Left ventricle myocardium superior (tissue), 1 donor: ENCODE measurements around the gene RASGRP4. TPM values are rescaled to one million over a fixed set of nuclear protein-coding genes. Genes with fewer than 3 reads are reported as not detected.

Experiments used
- ATAC-seq: fragments of 200-7000 bp; cut with Tn5 transposase; one replicate; pipeline ENCODE4 v1.9.1; 2020; ENCODE audit warnings: mild to moderate bottlenecking, moderate library complexity
- DNase-seq: peaks from one replicate; pipeline ENCODE4 v3.0.0-alpha.2; 2020
- intact Hi-C: fragments of 100-400 bp; cut with micrococcal nuclease; formaldehyde crosslinking; loops from one replicate; pipeline ENCODE4 v1.11.0; 2022
- total RNA-seq: library from RNA; stranded (reverse); fragmentation: NEBNext Ultra II Directional; extraction: Animal tissue kit (Norgen Biotek cat#: 25700); gene quantifications from one replicate; pipeline ENCODE4 v1.2.1, GENCODE V29; 2021
- donor health status: DM: no; HTN: yes; CAD: no; lungs with severe emphysema.

The RASGRP4 gene
- total RNA-seq, 1 donor from 2014 or later: 1.2 TPM

GRCh38 chr19:38395381-38396114 is 30.5 kb downstream of the RASGRP4 start:
- ATAC-seq: no peak
- no peak for DNase-seq
- intact Hi-C loops: no loop called here

DNA sequence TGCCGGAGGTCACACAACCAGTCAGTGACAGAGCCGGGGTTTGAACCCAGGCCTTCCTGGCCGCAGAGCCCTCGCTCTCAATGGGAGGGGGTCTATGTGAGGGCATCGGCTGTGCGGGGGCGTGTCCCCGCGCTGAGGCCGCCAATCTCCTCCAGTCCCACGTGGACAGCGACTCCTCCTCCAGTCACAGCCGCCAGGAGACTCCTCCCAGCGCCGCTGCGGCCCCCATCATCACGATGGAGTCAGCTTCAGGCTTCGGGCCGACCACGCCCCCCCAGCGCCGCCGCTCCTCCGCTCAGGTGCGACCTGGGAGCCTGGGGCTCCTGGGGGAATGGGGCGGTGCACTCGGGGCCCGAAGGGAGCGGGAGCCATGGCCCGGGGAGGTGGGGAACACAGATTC is 31.5 kb downstream of the RASGRP4 start:
- ATAC-seq: no peak
- DNase-seq: no peak
- intact Hi-C loops: no loop called here

DNA sequence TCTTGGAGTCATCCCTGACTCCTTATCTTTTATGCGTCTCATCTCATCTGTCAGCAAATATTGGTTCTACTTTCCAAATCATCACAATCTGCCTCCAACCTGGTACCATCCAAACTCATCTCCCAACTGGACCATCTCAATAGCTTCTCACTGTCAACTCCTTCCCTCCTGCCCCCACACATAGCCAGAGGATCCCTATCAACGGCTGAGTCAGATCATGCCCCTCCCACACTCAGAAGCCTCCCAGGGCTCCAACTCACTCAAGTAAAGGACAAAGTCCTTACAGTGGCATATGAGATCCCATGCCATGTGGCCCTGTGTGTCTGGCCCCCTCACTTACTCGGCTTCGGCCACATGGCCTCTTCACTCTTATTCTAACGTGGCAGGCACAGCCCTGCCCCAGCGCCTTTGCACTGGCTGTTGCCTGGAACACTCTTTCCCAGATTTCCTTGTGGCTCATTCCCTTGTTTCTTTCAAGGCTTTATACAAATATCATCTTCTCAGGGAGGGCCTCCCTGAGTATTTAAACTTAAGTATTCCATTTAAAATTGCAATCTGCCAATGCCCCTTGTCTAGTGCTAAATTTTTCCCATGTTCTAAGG is 33.2 kb downstream of the RASGRP4 start:
- intact Hi-C loops: no loop called here
- ATAC-seq (no peak), DNase-seq (no peak)

- ATAC-seq: no peak
- DNase-seq: no peak
- intact Hi-C loops: no loop called here
These were observed 34.0 kb downstream of the RASGRP4 start for GRCh38 chr19:38391911-38392464.

- ATAC-seq (no peak), DNase-seq (no peak)
- intact Hi-C loops: no loop called here
These were observed 35.8 kb downstream of the RASGRP4 start for GRCh38 chr19:38389957-38390924.

DNA sequence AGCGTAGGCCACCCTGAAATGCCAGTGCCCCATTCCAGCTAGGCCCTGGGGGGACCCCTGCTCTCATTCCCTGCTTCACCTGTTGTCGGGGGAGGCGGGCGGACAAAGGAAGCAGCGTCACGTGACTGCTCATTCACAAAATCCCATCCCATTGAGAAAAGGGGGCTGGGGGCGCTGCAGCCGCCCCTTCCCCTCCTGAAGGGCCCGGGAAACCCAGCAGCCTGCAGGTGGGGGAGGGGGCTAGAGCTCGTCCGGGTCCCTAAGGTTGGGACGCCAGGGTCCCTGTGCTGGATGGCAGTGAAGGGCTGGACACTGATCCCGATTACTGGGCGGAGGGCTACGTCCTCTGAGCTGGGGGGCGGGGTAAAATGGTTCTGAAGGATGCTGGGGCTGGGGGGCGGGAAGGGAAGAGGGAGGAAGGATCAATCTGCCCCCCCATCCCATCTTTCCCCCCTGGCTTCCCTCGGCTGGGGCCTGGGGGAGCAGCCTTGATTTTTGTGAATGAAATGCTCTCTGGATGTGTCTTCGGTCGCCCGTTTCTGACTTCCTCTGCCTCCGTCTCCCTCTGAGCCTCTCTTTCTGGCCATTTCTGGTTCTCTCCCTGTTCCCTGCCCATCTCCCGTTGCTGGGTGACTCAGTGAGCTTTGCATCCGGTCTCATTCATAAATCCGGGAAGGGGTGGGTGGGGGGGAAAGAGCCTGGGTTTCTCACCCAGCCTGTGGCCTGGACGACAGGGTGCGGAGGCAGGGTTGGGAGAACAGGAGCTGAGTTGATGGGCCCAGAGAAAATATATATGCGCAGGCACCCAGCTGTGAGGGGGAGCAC is 36.7 kb downstream of the RASGRP4 start:
- intact Hi-C loops: no loop called here
- ATAC-seq: no peak
- DNase-seq: no peak

DNA sequence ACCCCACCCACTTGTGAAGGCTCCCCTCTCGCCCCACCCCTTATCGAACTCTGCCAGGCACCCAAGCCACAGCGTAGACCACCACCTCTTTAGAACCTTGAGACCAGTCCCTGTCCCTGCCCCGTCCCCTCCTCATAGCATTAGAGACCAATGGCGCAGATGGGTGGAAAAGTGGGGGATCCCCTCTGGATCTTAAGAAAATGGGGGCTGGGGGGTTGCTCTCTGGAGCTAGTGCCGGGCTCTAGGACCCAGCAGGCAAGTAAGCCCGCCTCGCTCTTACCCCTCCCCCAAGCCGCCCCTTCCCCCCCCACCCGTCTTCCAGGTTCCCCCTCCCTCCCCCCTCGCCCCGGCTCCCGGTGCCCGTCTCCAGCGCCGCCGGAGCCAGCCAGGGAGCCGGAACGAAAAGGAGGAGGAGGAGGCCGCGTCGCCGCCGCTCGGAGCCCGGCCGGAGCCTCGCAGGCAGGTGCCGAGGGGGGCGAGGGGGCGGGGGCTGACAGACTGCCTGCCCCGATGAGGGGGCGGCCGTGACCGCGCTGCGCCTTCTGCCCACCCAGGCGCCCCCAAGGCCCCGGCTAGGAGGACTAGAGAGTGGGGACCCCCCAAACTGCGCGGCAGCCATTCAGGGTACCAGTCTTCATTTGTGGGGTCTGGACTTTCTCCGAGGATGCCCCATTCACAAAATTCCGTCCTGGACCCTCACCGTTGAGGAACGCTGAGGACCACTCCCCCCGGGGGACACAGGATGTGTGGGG is 37.5 kb downstream of the RASGRP4 start, which contains the start of gene SPRED3:
Gene SPRED3, plus strand, starts transcription at position 349 of the 752 bp plus-strand sequence. CDS start 1,606 bp downstream, outside the sequence.
- DNase-seq: no peak
- intact Hi-C loops: no loop called here

GRCh38 chr19:38387550-38388348 is 38.3 kb downstream of the RASGRP4 start, which contains the start of gene GGN:
GGN (minus strand) TSS chr19:38388034; CDS start chr19:38387261, 773 bp downstream.
- DNase-seq: peak; percentile 78
- peak; percentile 70 for ATAC-seq
- intact Hi-C loops: no loop called here

More for the DNA sequence above, 37.5 kb downstream of the RASGRP4 start, which contains the start of gene SPRED3:
- peak; percentile 12 for ATAC-seq

DNA sequence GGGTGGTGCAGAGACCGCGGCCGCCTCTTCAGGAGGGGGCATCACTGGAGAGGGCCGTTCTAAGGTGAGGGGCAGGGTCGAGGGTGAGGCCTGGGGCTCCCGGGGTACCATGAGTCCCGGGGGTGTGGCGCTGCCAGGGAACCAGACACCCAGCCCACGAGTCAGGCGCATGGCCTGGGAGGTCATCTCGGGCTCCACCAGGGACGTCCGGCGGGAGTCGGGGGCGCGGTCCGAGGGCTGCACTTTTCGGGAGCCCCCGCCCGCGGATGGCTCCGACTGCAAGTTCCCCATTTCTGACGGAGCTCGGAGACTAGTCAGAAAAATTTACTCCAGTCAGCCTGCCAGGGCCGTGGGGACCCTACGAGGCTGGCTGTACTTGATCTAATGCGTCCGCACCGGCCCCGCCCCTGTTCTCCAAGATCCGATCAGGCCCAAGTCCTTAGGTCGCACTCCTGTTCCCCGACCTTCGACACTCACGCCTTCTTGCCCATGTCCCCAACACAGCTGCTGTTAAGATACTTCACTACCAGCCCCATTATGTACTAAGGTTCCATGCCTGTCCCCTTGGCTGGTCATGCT is 39.0 kb downstream of the RASGRP4 start:
- DNase-seq: peak; percentile 48
- intact Hi-C loops: no loop called here
- ATAC-seq: peak; percentile 17

DNA sequence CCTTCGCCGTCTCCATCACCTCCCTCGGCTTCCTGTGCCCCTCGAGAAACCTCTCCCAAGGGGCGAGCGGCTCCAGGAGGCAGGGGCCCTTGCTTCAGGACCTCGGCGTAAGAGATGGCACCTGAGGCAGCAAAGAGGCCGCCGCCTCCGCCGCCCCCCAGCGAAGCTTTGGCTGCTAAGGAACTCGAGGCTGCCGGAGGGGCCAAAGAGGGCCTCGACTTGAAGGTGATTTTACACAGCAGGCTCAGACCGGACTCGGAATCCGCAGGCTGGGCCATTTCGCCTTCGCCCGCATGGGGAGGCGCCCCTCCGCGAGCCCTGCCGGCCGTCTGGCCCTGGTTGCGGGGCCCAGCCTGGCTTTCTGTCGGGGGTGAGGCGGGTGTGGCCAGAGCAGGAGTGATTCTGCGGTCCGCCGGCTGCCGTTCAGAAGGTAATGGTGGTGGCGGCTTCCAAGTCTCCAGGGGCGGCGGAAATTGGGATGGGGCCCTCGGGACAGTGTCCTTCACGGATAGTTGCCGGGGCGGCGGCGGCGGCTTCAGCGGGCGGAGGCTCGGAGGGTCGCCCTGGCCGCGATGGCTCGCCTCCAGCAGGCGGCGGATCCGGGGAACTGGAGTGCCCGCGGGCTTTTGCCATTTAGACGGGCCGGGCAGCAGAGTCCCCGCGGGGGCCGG is 39.6 kb downstream of the RASGRP4 start:
- ATAC-seq (no peak), DNase-seq (no peak)
- intact Hi-C loops: no loop called here

- no peak for ATAC-seq
- no peak for DNase-seq
- intact Hi-C loops: no loop called here
These were observed 40.2 kb downstream of the RASGRP4 start for GRCh38 chr19:38385804-38386257.

GRCh38 chr19:38385057-38385803 is 40.8 kb downstream of the RASGRP4 start:
- ATAC-seq: no peak
- intact Hi-C loops: no loop called here
- DNase-seq: no peak

DNA sequence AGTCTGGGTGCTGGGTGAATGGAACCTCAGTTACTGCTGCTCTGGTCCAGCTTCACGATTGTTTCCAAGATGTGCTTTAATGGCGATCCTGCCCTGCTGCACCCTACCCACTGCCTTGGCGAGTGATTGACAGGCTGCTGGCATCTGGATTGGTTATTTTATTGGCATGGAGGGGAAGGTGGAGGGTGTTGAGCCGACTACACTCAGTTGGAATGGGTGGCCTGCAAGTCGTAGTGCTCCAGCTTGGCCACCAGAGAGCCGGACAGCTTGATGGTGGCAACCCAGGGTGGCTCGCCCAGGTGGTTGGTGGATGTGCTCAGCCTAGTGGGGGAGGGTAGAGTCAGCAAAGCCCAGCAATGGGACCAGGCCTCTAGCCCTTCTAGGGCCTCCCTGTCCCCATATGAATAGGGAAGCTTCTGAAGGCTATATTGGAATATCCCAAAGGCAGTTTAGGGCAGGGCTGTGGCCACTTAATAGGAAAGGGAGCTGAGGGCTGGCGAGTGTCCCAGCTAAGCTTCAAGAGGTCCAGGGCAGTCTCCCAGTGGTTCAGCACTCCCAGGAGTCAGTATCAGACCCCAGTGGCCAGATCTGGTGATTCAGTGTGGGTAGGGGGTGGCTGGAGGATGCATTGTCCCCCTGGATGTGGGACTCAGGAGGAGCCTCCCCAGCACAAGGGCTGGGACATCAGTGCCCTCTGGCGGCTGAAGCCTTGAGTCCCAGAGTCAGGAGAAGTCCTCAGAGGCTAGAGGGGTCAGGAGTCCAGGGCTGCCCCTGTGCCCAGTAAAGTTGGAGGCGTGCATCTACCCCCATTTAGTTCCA is 41.6 kb downstream of the RASGRP4 start:
- ATAC-seq: no peak
- DNase-seq: no peak
- intact Hi-C loops: no loop called here

DNA sequence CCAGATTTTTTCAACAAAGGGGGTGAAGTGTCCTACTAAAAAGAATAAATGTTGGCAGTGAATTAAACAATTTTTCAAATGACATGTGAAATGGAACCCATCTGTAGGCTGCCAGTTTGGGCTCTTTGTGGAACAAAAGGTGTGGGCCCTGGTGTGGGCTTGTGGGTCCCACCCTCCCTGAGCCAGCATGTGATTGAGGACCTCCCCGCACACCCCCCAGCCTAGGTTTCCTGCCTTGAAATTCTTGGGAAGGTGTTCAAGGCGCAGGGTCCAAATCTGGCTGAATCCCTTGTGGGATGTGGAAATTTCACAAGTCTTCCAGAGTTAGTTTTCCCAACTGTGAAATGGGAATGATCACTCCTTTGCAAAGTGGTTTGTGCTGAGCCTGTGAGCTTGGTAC is 42.3 kb downstream of the RASGRP4 start:
- no peak for DNase-seq
- no peak for ATAC-seq
- intact Hi-C loops: no loop called here

- DNase-seq: no peak
- ATAC-seq: no peak
- intact Hi-C loops: no loop called here
These were observed 42.8 kb downstream of the RASGRP4 start for GRCh38 chr19:38383184-38383583.
